ENCODE results near the gene PPARA.

The PPARA gene

GRCh38 chr22:46113910-46114517, 36.3 kb upstream of the PPARA start:
- no peak for DNase-seq (ENCODE audit: low read depth)

- no peak for DNase-seq (ENCODE audit: low read depth)
Measured at GRCh38 chr22:46114518-46115387, 35.6 kb upstream of the PPARA start.

GRCh38 chr22:46115388-46115678, 35.0 kb upstream of the PPARA start:
- DNase-seq (ENCODE audit: low read depth): no peak

GRCh38 chr22:46115755-46116490, 34.4 kb upstream of the PPARA start:
- DNase-seq (ENCODE audit: low read depth): no peak

- peak; percentile 66 for DNase-seq (ENCODE audit: low read depth)
Measured at GRCh38 chr22:46116491-46116958, 33.8 kb upstream of the PPARA start.

- no peak for DNase-seq (ENCODE audit: low read depth)
Measured at GRCh38 chr22:46117206-46118199, 32.8 kb upstream of the PPARA start.

- no peak for DNase-seq (ENCODE audit: low read depth)
Measured at GRCh38 chr22:46119093-46119728, 31.1 kb upstream of the PPARA start.

- DNase-seq (ENCODE audit: low read depth): no peak
Measured at GRCh38 chr22:46119729-46120419, 30.5 kb upstream of the PPARA start.

- no peak for DNase-seq (ENCODE audit: low read depth)
Measured at GRCh38 chr22:46120420-46120737, 29.9 kb upstream of the PPARA start.

- no peak for DNase-seq (ENCODE audit: low read depth)
Measured at GRCh38 chr22:46121079-46121478, 29.2 kb upstream of the PPARA start.

GRCh38 chr22:46121523-46122287, 28.6 kb upstream of the PPARA start:
- no peak for DNase-seq (ENCODE audit: low read depth)

GRCh38 chr22:46122511-46122971, 27.8 kb upstream of the PPARA start:
- DNase-seq (ENCODE audit: low read depth): no peak

GRCh38 chr22:46122980-46123693, 27.2 kb upstream of the PPARA start:
- no peak for DNase-seq (ENCODE audit: low read depth)

GRCh38 chr22:46123694-46124382, 26.5 kb upstream of the PPARA start:
- no peak for DNase-seq (ENCODE audit: low read depth)

GRCh38 chr22:46124383-46125144, 25.8 kb upstream of the PPARA start:
- no peak for DNase-seq (ENCODE audit: low read depth)

- DNase-seq (ENCODE audit: low read depth): no peak
Measured at GRCh38 chr22:46125311-46125710, 25.0 kb upstream of the PPARA start.

- DNase-seq (ENCODE audit: low read depth): no peak
Measured at GRCh38 chr22:46125816-46126765, 24.2 kb upstream of the PPARA start.
